T-helper 1 cell treated with Interleukin-12 subunit alpha and Interleukin-12 subunit beta and Interleukin-4 antibody, amounts not matched to agents 30 μg/mL and 1 μg/mL, for 36 hours (primary cell): ENCODE data around the gene RBBP5.

Experiments used
- H3K27ac Mint-ChIP-seq: one replicate; pipeline ENCODE4 v1.8.0; 2021; ENCODE audit warnings: mild to moderate bottlenecking, mixed read lengths
- H3K27me3 Mint-ChIP-seq: one replicate; pipeline ENCODE4 v1.8.0; 2021; ENCODE audit warnings: low read depth, mixed read lengths
- H3K36me3 Mint-ChIP-seq: one replicate; pipeline ENCODE4 v1.8.0; 2021; ENCODE audit warnings: low read depth, mixed read lengths
- H3K4me1 Mint-ChIP-seq: one replicate; pipeline ENCODE4 v1.8.0; 2021; ENCODE audit warnings: low read depth, mixed read lengths
- H3K4me3 Mint-ChIP-seq: one replicate; pipeline ENCODE4 v1.8.0; 2021; ENCODE audit warnings: mild to moderate bottlenecking, moderate library complexity, mixed read lengths
- H3K9me3 Mint-ChIP-seq: one replicate; pipeline ENCODE4 v1.8.0; 2021; ENCODE audit warnings: mixed read lengths

RBBP5 gene

DNA sequence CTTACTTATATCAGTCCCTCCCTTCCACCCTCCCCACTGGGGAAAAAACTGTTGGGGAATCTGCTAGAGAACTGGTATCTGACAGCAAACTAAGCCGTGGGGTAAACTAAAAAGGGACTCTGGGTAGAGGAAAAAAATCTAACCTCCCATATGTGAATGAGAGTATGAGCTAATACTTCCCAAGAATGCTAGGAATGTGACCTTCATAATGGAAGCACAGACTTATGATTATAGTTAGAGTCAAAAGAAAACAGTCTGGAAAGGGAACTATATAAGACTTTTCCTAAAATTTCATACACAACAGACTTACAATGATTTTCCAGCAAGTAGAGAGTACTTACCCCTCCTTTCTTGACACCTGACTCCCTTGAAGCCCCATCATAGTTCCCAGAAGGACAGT is 23.0 kb upstream of the RBBP5 start:
- peaks cover 7% of the 10 kb centered on the region for H3K4me1 Mint-ChIP-seq
- H3K4me3 Mint-ChIP-seq, result no peak overlapping the region
- H3K27me3 Mint-ChIP-seq, result no peaks in the 10 kb centered on the region
- no peaks in the 10 kb centered on the region for H3K9me3 Mint-ChIP-seq
- H3K36me3 Mint-ChIP-seq, result peaks cover 18% of the 10 kb centered on the region
- H3K27ac Mint-ChIP-seq, result no peak overlapping the region

DNA sequence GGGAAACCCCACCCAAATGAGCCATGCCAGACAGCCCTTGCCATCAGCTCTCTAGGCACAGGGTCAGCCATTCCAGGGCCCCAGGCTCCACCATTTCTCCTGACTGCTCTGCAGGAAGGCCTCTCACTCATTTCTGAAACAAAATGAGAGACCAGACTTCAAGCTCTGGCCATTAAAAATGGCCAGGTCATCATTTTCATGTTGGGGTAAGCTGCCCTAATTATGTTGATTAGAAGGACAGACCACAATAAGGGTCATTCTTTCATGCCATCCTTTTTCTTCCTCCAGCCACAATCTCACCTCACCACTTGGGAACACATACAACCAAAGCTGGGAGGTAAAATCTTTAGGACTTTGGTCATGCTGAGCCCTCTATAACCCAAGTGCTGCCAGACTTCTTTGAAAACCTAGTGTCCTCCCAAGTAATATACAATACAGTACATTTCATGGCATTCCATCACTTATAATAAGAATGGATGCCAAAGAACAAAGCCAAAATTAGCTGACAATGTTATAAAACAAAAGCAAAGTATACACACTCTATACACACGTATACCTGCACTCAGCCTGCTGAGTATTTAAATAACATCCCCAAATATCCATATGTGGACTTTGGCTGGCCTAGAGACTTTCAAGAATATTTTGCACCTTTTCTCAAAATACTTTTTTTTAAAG is 22.4 kb upstream of the RBBP5 start:
- H3K36me3 Mint-ChIP-seq, result peaks cover 13% of the 10 kb centered on the region
- peaks cover 7% of the 10 kb centered on the region for H3K4me1 Mint-ChIP-seq
- H3K27me3 Mint-ChIP-seq, result no peaks in the 10 kb centered on the region
- H3K27ac Mint-ChIP-seq, result no peak overlapping the region
- H3K4me3 Mint-ChIP-seq, result no peak overlapping the region
- no peaks in the 10 kb centered on the region for H3K9me3 Mint-ChIP-seq

DNA sequence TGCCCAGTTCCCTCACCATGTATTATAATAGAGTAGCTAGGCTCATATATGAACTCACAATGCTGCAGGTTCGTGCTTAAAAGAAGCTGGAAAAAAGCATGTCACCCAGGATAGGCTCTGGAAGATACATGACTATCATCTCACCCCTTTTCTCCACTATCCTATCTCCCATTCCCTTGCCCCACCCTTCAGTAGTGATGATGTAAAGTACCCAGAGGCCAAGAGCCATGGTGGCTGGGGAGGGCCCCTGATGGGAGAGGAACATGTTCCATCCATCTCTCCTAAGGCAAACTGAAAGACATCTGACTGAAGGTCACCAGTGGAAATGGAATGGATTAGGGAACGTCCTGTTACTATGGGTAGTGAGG is 20.3 kb upstream of the RBBP5 start:
- H3K27me3 Mint-ChIP-seq, result no peaks in the 10 kb centered on the region
- H3K4me1 Mint-ChIP-seq, result peaks cover 7% of the 10 kb centered on the region
- no peaks in the 10 kb centered on the region for H3K9me3 Mint-ChIP-seq
- peaks cover 2% of the 10 kb centered on the region for H3K36me3 Mint-ChIP-seq
- no peak overlapping the region for H3K4me3 Mint-ChIP-seq
- H3K27ac Mint-ChIP-seq, result no peak overlapping the region

DNA sequence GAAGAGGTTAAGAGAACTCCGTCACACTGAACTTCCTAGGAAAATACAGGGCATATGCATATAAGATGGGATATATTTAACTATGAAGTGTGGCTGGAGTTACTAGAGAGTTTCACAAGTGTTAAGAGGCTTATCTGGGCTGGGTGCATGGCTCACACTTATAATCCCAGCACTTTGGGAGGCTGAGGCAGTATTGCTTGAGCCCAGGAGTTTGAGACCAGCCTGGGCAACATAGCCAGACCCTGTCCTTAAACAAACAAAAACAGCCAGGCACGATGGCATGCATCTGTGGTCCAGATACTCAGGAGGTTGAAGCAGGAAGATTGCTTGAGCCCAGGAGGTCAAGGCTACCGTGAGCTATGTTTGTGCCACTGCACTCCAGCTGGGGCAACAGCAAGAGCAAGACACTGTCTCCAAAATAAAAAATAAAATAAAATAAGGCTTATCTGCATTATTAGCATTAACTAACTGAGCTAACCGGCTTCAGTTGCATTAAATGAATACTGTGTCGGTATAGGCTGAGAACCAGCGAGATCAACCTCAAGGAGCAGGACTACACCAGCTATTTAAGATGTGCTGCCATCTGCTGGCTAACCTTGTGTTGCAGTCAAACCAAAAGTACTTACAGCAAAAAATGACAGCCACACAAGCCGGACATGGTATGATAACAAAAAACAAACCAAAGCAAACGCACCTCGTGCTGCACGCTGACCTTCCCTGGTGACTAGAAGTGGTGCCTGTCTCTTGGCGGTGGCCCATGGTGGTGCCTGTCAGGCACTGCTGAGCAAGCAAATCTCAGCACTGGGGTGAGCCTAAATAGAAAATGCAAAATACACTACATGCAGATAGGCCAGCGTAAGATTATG is 19.7 kb upstream of the RBBP5 start:
- H3K27ac Mint-ChIP-seq, result no peak overlapping the region
- H3K9me3 Mint-ChIP-seq, result no peaks in the 10 kb centered on the region
- H3K36me3 Mint-ChIP-seq, result peaks cover 2% of the 10 kb centered on the region
- peaks cover 7% of the 10 kb centered on the region for H3K4me1 Mint-ChIP-seq
- no peak overlapping the region for H3K4me3 Mint-ChIP-seq
- no peaks in the 10 kb centered on the region for H3K27me3 Mint-ChIP-seq

DNA sequence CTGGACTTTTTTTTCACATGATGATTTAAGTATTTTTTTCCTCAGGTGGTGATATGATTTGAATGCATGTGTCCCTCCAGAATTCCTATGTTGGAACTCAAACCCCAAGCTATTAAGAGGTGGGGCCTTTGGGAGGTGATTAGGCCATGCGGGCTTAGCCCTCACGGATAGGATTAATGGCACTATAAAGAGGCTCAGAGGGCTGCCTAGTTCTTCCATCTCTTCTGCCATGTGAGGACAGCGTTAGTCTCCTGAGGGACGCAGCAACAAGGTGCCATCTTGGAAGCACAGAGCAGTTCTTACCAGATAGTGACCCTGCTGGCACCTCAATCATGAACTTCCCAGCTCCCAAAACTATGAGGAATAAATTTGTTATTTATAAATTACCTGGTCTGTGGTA is 18.3 kb upstream of the RBBP5 start:
- Mint-ChIP-seq H3K4me3 (no peak overlapping the region), H3K27me3 (no peaks in the 10 kb centered on the region), H3K36me3 (no peaks in the 10 kb centered on the region), H3K9me3 (no peaks in the 10 kb centered on the region), H3K4me1 (peaks cover 7% of the 10 kb centered on the region), H3K27ac (no peak overlapping the region)

DNA sequence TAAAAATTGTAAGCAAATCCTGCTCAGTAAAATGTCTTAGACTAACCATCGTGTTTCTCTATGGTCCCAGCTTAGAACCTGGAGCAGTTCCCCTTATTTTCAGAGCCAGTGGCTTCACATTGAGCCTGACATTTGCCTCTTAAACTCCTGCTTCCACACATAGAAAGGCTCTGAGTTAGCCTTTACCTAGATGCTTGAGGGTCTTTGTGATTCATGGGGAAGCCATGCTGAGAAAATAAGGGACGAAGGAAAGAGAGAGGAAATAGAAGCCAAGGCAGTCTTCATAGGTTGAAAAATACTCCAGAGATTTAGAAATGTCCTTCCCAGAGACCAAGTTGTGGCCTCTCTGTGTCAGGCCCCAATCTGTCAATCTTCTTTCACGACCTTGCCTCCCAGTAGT is 16.1 kb upstream of the RBBP5 start:
- Mint-ChIP-seq H3K36me3 (no peaks in the 10 kb centered on the region), H3K4me3 (no peak overlapping the region), H3K27ac (no peak overlapping the region), H3K27me3 (no peaks in the 10 kb centered on the region), H3K9me3 (no peaks in the 10 kb centered on the region), H3K4me1 (peaks cover 7% of the 10 kb centered on the region)

DNA sequence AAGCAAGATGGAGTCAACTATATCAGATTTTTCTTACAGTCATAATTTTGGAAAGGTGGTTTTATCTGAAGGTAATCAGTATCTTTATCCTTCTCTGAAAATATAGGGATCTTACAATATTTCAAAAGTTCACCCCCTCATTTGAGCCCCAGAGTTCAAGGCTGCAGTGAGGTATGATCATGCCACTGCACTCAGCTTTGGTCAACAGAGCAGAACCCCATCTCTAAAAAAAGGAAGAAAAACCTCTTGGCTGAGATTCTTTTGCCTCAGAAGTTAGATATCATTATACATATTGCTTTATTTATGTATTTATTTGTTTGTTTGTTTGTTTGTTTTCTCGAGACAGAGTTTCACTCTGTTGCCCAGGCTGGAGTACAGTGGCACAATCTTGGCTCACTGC is 11.5 kb upstream of the RBBP5 start:
- Mint-ChIP-seq H3K4me1 (no peaks in the 10 kb centered on the region), H3K9me3 (no peaks in the 10 kb centered on the region), H3K27ac (no peak overlapping the region), H3K27me3 (no peaks in the 10 kb centered on the region), H3K36me3 (no peaks in the 10 kb centered on the region), H3K4me3 (no peak overlapping the region)

DNA sequence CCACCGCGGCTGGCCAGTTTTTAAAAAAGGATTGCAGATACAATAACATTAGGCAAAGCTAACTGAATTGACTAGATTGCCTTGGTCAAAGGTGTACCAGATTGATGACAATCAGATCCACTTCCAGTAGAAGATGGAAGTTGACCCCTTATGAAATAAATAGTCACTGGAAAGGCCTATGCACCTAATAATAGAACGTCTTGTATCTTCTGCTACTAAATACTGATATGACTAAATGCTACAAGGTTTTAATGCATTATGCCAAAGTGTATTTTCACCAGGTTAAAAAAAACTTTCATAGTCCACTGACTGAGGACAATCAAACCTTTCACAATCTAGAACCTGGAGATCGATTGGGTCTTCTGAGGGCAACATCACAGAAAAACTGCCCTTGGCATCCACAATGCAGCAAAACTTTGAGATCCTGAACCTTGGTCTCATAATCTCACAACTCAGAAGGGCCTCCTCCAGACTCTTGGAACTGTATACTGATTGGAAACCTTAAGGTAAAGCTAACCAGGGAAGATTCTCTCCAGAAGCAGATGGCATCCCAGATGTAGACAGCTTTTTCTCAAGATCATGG is 7.8 kb upstream of the RBBP5 start:
- Mint-ChIP-seq H3K4me3 (no peak overlapping the region), H3K9me3 (no peaks in the 10 kb centered on the region), H3K27me3 (no peaks in the 10 kb centered on the region), H3K36me3 (no peaks in the 10 kb centered on the region), H3K27ac (no peak overlapping the region), H3K4me1 (no peaks in the 10 kb centered on the region)

DNA sequence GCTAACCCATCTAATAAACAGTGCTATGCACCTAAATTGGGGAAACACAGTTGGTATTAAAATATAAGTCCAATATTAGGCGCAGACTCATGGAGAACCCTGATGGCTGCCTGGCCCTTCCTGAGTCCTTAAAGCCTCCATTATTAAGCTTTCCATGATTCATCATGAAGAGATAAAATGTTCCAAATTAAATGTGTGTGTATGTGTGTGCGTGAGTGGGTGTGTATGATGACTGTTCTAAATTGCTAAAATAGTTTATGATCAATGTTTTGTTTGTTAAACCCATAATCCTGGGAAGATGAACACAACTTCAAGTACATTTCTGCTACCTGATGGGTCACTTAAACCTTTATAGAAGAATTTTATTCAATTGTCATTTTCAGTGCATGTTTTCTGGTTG is 6.3 kb upstream of the RBBP5 start:
- H3K27ac Mint-ChIP-seq, result no peak overlapping the region
- no peaks in the 10 kb centered on the region for H3K9me3 Mint-ChIP-seq
- no peak overlapping the region for H3K4me3 Mint-ChIP-seq
- no peaks in the 10 kb centered on the region for H3K36me3 Mint-ChIP-seq
- no peaks in the 10 kb centered on the region for H3K27me3 Mint-ChIP-seq
- no peaks in the 10 kb centered on the region for H3K4me1 Mint-ChIP-seq

DNA sequence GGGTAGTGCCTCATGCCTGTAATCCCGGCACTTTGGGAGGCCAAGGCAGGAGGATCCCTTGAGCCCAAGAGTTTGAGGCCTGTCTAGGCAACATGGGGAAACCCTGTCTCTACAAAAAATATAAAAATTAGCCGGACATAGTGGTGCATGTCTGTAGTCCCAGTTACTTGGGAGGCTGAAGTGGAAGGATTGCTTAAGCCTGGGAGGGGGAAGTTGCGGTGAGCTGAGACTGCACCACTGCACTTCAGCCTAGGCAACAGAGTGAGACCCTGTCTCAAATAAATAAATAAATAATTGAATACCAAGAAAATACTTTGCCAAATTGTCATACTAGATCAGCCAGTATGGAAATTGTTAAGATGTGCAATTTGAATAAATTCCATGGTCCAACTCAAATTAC is 5.9 kb upstream of the RBBP5 start:
- no peak overlapping the region for H3K27ac Mint-ChIP-seq
- H3K4me3 Mint-ChIP-seq, result no peak overlapping the region

DNA sequence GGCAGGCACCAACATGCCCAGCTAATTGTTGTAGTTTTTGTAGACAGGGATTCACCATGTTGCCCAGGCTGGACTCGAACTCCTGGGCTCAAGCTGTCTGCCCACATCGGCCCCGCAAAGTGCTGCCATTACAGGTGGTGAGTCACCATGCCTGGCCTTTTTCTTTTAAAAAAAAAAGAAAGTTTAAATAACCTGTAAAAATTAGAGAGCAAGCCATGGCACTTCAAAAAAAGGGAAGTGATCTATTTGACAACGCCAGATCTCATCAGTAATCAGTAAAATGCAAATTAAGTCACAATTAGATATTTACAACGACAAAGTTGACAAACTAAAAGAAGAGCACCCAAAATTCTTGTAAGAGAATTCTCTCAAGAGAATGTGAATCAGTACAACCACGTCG is 2.9 kb upstream of the RBBP5 start:
- H3K4me3 Mint-ChIP-seq, result no peak overlapping the region
- no peaks in the 10 kb centered on the region for H3K27me3 Mint-ChIP-seq
- H3K9me3 Mint-ChIP-seq, result no peaks in the 10 kb centered on the region
- peaks cover 22% of the 10 kb centered on the region for H3K4me1 Mint-ChIP-seq
- H3K36me3 Mint-ChIP-seq, result peaks cover 3% of the 10 kb centered on the region
- H3K27ac Mint-ChIP-seq, result no peak overlapping the region

More for the DNA sequence above, 5.9 kb upstream of the RBBP5 start:
- Mint-ChIP-seq H3K9me3 (no peaks in the 10 kb centered on the region), H3K36me3 (no peaks in the 10 kb centered on the region), H3K27me3 (no peaks in the 10 kb centered on the region), H3K4me1 (peaks cover 4% of the 10 kb centered on the region)

DNA sequence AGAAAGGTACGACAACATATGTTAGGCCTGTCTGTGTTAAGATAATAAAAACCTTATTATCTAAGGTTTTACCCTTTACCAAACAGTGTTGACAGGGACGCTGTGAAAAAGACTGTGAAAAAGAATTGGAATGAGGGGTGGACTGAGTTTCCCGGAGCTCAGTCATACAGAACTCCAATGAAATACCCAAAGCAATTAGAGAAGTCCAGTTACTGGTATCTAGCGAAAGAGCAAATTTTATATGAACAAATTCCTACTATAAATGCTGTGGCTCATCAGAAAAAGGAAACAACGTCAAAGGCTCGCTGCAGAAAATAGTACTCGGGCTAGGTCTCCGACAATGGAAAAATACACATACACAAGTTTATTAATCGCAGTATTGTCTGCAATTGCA is 708 bp upstream of the RBBP5 start:
- peak overlapping the region; percentile 99 for H3K27ac Mint-ChIP-seq
- H3K4me3 Mint-ChIP-seq, result peak overlapping the region; percentile 92
- H3K36me3 Mint-ChIP-seq, result peaks cover 8% of the 10 kb centered on the region
- no peaks in the 10 kb centered on the region for H3K27me3 Mint-ChIP-seq
- peaks cover 30% of the 10 kb centered on the region for H3K4me1 Mint-ChIP-seq
- no peaks in the 10 kb centered on the region for H3K9me3 Mint-ChIP-seq

DNA sequence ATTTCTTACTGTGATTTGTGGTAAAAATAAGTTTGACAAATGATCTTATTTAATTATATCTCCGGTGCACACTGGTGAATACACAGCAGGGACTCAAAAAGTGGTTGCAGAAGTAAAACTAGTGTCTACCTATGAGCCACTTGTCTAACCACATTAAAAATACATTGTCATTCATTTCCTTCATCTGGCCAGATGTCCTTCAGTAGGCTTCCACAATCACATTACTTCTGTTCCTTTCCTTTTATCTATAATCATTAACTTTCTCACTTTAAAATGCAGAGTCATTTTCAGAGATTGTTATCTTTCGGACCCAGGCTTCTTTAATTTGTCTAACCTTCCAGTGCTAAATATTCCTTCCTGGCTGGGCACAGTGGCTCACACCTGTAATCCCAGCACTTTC is 3.0 kb downstream of the RBBP5 start:
- H3K36me3 Mint-ChIP-seq, result peaks cover 11% of the 10 kb centered on the region
- H3K4me1 Mint-ChIP-seq, result peaks cover 32% of the 10 kb centered on the region
- no peak overlapping the region for H3K4me3 Mint-ChIP-seq
- H3K27ac Mint-ChIP-seq, result no peak overlapping the region
- no peaks in the 10 kb centered on the region for H3K27me3 Mint-ChIP-seq
- H3K9me3 Mint-ChIP-seq, result no peaks in the 10 kb centered on the region

DNA sequence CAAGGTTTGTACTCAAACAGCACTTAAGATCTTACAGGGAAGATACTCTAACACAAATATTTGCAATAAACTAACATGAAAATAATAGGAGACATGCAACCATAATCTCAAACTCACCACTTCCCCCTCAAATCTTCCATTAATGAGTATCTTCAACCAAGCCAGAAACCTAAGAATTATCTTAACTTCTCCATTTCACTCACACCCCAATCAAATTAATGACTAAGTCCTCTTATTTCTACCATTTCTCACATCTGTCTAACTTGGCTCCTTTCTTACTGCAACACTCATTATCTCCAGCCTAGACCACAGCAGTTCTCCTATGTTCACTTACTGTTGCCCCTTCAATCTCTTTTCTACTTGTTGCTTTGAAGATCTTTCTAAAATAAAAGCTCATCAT is 10.4 kb downstream of the RBBP5 start:
- H3K9me3 Mint-ChIP-seq, result no peaks in the 10 kb centered on the region
- H3K4me1 Mint-ChIP-seq, result peaks cover 3% of the 10 kb centered on the region
- H3K27ac Mint-ChIP-seq, result no peak overlapping the region
- peaks cover 21% of the 10 kb centered on the region for H3K36me3 Mint-ChIP-seq
- H3K27me3 Mint-ChIP-seq, result no peaks in the 10 kb centered on the region
- H3K4me3 Mint-ChIP-seq, result no peak overlapping the region

DNA sequence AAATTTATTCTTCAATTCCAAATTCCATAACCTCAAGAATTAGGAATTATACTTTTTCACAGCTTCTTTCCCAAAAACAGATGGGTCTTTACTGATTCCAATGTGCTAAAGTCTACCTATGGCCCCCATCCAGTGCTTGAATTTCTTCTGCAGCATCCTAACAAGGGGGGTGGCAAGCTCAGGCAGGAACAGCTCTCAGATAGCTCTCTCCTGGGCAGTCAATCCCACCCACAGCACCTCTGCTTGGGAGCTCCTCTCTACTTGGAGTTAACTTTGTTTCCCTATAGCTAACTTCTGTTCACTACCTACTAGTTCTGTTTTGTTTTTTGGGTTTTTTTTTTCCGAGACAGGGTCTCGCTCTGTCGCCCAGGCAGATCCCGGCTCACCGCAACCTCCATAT is 12.1 kb downstream of the RBBP5 start:
- peaks cover 30% of the 10 kb centered on the region for H3K36me3 Mint-ChIP-seq
- no peaks in the 10 kb centered on the region for H3K9me3 Mint-ChIP-seq
- H3K27me3 Mint-ChIP-seq, result no peaks in the 10 kb centered on the region
- H3K27ac Mint-ChIP-seq, result no peak overlapping the region
- H3K4me3 Mint-ChIP-seq, result no peak overlapping the region
- H3K4me1 Mint-ChIP-seq, result peaks cover 1% of the 10 kb centered on the region
